Non-pigmented ciliary epithelial cell (primary cell): ENCODE measurements around the gene SUPT4H1.

Source experiments
- DNase-seq: peaks from one replicate; pipeline ENCODE4 v3.0.0-alpha.2; 2010; ENCODE audit warnings: low read depth

The SUPT4H1 gene

GRCh38 chr17:58339755-58340404, 12.1 kb downstream of the SUPT4H1 start:
- no peak for DNase-seq

GRCh38 chr17:58338841-58339754, 12.9 kb downstream of the SUPT4H1 start:
- peak; percentile 45 for DNase-seq

DNA sequence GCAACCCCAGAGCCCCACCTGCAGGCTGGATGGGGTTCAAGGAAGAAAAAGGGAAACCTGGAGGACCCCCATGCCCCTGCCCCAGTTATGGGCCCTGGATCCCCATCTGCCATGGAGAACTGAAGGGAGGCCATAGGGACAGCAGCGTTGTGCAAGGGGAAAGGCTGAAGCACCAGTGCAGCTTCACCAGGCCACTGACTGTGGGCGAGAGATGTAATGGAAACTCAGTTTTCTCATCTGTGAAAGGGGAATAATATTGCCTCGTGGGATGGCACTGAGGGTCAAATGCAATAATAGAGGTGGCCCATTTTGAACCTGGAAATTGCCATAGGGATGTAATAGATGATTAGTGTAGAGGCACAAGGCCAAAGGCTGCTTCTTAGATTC, 13.6 kb downstream of the SUPT4H1 start:
- DNase-seq = no peak

DNA sequence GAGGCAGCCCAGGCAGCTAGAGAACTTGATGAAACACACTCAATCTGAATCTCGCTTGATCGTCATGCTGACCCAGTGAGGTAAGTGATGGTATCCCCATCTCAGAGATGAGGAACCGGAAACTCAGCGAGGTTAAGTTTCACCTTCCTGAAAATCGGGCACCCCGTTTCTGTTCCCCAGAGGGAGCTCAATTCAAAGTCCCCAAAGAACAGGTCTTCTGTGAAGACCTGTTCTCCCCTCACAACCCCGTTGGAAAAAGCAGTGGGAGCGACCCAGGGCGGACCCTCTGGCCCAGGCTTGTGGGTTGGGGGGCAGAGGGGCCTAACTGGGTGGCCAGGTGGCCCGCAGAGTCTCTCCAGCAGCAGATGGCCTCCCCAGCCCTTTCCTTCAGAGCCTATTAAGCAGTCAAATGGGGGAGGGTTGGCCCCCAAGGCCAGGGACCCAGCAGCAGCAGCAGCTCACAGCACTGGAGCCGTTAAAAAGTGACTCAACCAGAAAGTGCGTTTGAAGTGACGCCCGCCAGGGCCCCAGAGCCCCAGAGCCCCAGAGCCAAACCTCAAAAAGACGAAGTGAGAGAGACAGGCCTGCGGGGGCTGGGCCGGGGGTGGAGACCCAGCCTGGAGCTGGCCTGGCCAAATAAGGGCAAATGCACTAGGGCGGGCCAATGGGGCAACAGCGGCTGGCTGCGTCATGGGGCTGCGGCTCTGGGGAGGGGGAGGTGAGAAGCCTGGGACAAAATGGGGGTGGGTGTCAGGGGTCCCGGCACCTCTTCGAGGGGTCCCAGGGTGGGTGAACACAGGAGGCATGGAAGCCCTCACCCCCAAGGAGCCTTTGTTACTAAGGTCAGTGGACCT, 14.2 kb downstream of the SUPT4H1 start:
- peak; percentile 70 for DNase-seq

- DNase-seq = no peak
Observed at GRCh38 chr17:58337210-58337599, 14.8 kb downstream of the SUPT4H1 start.

- DNase-seq = no peak
Observed at GRCh38 chr17:58336456-58337209, 15.4 kb downstream of the SUPT4H1 start.

- no peak for DNase-seq
Observed at GRCh38 chr17:58335779-58336455, 16.1 kb downstream of the SUPT4H1 start.

DNA sequence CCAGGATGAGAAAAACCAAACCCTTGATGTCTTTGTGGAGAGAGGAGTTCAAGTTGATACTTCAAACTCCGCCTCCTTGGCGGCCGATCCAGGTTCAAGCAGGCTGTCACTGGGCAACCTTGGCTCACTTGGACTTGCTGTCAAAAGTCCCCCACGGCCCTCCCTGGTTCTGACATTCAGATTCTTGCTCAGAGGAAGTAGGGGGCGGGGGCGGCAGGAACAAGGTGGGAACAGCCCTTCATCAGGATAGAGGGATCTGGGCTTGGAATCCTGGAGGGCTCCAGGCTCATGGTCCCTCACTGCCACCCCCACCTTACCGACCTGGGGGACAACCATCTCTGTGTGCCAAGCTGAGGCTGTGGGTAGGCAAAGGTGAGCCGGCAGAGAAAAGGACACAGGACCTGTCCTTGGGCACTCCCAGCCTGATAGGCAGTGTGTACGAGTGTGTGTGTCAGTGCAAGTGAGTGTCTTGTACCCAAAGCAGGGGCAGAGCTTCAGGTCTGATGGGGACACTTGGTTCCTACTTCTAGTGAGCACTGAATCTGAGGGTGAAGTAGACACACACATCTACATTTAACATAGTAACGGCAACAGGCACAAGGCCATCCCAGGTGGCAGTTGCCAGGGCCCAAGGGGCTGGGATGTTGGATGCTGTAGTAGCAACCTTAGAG, 16.8 kb downstream of the SUPT4H1 start:
- DNase-seq = no peak

DNA sequence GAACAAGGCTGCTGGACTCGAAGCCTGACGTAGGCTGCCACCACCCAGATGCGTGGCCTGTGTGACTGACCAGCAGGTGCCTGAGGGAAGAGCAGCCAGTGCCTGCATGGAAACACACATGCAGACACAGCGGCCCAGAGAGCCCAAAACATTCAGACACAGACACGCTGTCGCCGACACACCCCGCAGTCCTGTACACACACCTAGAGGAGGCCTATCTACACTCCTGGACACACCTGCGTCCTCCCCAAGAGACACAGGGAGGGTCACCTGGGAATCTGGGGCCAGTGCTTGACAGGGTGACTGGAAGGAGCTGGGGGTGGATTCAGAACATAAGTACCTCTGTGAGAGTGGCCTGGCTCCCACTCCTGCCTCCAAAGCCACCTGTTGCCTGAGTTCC, 17.3 kb downstream of the SUPT4H1 start:
- DNase-seq = no peak

GRCh38 chr17:58334256-58334655, 17.7 kb downstream of the SUPT4H1 start:
- DNase-seq = no peak

GRCh38 chr17:58333736-58334207, 18.2 kb downstream of the SUPT4H1 start:
- DNase-seq = no peak

GRCh38 chr17:58332778-58333735, 18.9 kb downstream of the SUPT4H1 start:
- no peak for DNase-seq

DNA sequence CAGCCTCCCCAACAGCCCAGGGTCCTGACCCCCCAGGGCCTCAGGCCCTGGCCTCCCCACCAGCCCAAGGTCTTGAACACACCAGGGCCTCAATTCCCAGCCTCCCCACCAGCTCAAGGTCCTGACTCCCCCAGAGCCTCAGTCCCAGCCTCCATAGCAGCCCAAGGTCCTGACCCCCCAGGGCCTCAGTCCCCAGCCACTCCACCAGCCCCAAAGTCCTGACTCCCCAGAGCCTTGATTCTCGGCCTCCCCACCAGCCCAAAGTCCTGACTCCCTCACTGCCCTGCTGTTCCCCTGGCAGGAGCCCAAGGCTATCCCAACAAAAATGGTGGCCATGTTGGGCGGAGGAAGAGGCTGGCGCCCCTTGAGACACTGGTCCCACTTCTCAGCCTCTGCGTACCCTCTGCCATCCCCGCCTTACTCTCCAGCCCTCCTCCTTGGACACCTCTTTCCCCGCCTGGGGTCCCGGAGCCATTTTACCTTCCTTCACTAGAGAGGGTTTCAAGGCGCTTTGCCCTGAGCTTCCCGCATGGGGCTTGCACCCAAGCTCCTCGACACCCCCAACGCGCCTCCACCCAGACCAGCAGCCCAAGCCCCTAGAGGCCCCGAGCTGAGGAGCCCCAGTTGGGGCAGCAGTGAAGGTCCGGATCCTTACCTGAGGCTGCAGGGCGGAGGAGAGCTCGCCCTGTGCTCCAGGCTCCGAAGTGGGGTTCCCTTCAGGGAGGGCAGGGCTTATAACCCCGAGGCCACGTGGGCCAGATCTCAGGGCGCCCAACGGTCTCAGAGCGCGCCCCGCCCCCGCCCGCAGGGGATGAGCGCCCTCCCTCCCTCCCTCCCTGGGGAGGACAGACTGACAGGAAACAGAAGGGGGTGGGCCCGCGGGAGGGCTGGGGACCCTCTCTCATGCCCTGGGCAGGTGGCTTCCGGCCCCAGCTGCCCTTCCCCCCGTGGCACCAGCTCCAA, 19.9 kb downstream of the SUPT4H1 start:
- no peak for DNase-seq

GRCh38 chr17:58330997-58331814, 20.8 kb downstream of the SUPT4H1 start:
- no peak for DNase-seq

DNA sequence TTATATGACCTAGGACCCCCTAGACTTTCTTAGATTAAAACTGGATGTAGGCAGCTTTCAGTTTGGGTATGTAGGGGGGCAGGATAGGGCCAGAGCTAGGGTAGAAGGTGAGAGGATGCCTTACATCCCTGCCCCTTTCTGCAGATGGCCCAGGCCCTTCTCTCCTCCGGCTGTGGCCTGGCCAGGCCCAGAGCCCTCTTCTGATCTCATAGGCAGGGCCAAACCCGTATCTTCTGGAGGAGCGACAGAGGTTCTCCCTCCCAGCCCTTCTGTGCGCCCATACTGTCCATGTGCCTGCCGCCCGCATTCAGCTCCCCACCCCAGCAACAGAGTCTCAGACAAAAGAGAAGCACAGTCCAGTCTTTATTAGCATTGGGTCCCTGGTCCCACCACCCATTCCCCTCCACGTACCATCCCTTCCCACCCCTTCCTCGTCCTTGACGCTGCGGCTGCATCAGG, 21.4 kb downstream of the SUPT4H1 start:
- no peak for DNase-seq

- DNase-seq = no peak
Observed at GRCh38 chr17:58329810-58330537, 22.0 kb downstream of the SUPT4H1 start.
